Gastrocnemius medialis (tissue), 4 donors: ENCODE measurements around the gene SAMD3. TPM values are rescaled to one million over a fixed set of nuclear protein-coding genes. Genes with fewer than 3 reads are reported as not detected.

ENCODE experiments used
- ATAC-seq, 2 donors: fragments of 150-250 bp; one replicate each; pipeline ENCODE4 v1.9.1; 2016
- DNase-seq, 2 donors: peaks; one replicate each; pipeline ENCODE4 v3.0.0-alpha.2; 2019
- H3K27ac ChIP-seq, 4 donors: fragments of 200-600 bp; sonication (generic); 1 replicate in 1 of 4; 2 replicates in 3 of 4; pipeline ENCODE4 v1.5.1; 2016 to 2018; ENCODE audit warnings: mild to moderate bottlenecking in 2 of 4, moderate library complexity in 1 of 4
- H3K27me3 ChIP-seq, 3 donors: fragments of 200-600 bp; sonication (generic) in 2 of 3; 1 replicate in 1 of 3; 2 replicates in 2 of 3; pipeline versions ENCODE4 v1.5.1 to v1.6.0; 2016 to 2019; ENCODE audit warnings: mild to moderate bottlenecking in 1 of 3, moderate library complexity in 1 of 3
- H3K36me3 ChIP-seq, 2 donors: fragments of 200-600 bp; sonication (generic) in 1 of 2; one replicate each; pipeline ENCODE4 v1.5.1; 2017 to 2018
- H3K4me1 ChIP-seq, 2 donors: fragments of 200-600 bp; sonication (generic) in 1 of 2; one replicate each; pipeline ENCODE4 v1.5.1; 2016 to 2017; ENCODE audit warnings: mild to moderate bottlenecking in 2 of 2
- H3K4me3 ChIP-seq, 4 donors: fragments of 200-600 bp; sonication (generic) in 3 of 4; 1 replicate in 1 of 4; 2 replicates in 3 of 4; pipeline ENCODE4 v1.5.1; 2016 to 2019; ENCODE audit warnings: mild to moderate bottlenecking in 2 of 4
- H3K9me3 ChIP-seq, 3 donors: fragments of 200-600 bp; sonication (generic) in 2 of 3; 1 replicate in 1 of 3; 2 replicates in 2 of 3; pipeline ENCODE4 v1.5.1; 2016 to 2019
- CTCF ChIP-seq, 5 experiments: fragments of 450-650 bp in 3 of 5; fragments of 200-600 bp in 2 of 5; sonication (generic) in 2 of 5; IDR thresholded peaks in 4 of 5; conservative IDR thresholded peaks in 1 of 5; 1 replicate in 4 of 5; 2 replicates in 1 of 5; pipeline ENCODE4 v1.5.1; 2016 to 2019; ENCODE audit warnings: antibody characterized with exemption in 5 of 5, mild to moderate bottlenecking in 3 of 5, moderate library complexity in 3 of 5
- POLR2A ChIP-seq, 2 donors: fragments of 450-650 bp; IDR thresholded peaks; one replicate each; pipeline ENCODE4 v1.6.1; 2017; ENCODE audit warnings: antibody characterized with exemption in 2 of 2, mild to moderate bottlenecking in 2 of 2, moderate library complexity in 2 of 2
- in situ Hi-C, 4 donors: fragments of 200-750 bp; cut with MboI; loops; one replicate each; pipeline versions ENCODE4 v1.15.0 to v1.8.0; 2017; ENCODE audit warnings: low sequenced_read_pairs in 4 of 4
- intact Hi-C: fragments of 100-400 bp; cut with DNase I; formaldehyde crosslinking; loops from one replicate; pipeline ENCODE4 v1.15.1; 2023; ENCODE audit warnings: low total_unique reads
- total RNA-seq, 4 donors: library from RNA; depleted of rRNA; stranded (reverse); fragments of >200 nt; gene quantifications; one replicate each; pipeline versions ENCODE4 v1.1.0 to v1.2.3, GENCODE V29; 2016

Gene SAMD3
- total RNA-seq, 4 donors from 2014 or later, result not detected

DNA sequence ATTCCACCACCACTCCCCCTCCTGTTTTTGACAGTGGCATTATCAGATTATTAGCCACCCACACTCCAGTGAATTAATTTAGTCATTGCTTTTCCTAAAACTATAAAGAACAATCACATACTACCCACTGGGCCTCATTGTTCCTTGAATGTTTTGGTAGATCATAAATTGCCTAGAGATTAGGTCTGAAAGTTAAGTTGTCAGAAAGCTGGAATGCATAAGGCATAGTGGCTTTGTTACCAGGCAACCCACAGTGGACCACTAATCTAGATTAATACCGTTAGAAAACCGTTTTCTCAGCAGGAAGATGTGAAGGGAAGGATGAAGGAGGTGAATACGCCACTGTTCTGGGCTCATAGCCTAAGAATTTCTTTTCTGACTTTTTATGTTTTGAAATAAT is 75.6 kb downstream of the SAMD3 start:
- intact Hi-C loops (no loop called here), in situ Hi-C loops (no loop called here)
- Histone ChIP-seq H3K27me3 (no peaks in the 10 kb centered on the region), H3K27ac (no peak overlapping the region), H3K4me1 (no peaks in the 10 kb centered on the region), H3K4me3 (no peak overlapping the region), H3K9me3 (no peaks in the 10 kb centered on the region), H3K36me3 (no peaks in the 10 kb centered on the region)
- ATAC-seq (no peak), DNase-seq (no peak)
- TF ChIP-seq POLR2A (IDR thresholded peaks at IDR 0.05) (no peak), CTCF (IDR thresholded peaks at IDR 0.05 in 4 of 5, conservative IDR thresholded peaks at IDR 0.05 in 1 of 5) (no peak)

- H3K36me3 ChIP-seq, result no peaks in the 10 kb centered on the region
- H3K4me3 ChIP-seq, result no peak overlapping the region
- H3K27me3 ChIP-seq, result no peaks in the 10 kb centered on the region
- ATAC-seq, result no peak
- no peak for DNase-seq
- intact Hi-C loops (no loop called here), in situ Hi-C loops (no loop called here)
- H3K4me1 ChIP-seq, result no peaks in the 10 kb centered on the region
- TF ChIP-seq POLR2A (IDR thresholded peaks at IDR 0.05) (no peak), CTCF (IDR thresholded peaks at IDR 0.05 in 4 of 5, conservative IDR thresholded peaks at IDR 0.05 in 1 of 5) (no peak)
- no peaks in the 10 kb centered on the region for H3K9me3 ChIP-seq
- H3K27ac ChIP-seq, result no peak overlapping the region
Measured at GRCh38 chr6:130143709-130144108, 79.0 kb downstream of the SAMD3 start.

DNA sequence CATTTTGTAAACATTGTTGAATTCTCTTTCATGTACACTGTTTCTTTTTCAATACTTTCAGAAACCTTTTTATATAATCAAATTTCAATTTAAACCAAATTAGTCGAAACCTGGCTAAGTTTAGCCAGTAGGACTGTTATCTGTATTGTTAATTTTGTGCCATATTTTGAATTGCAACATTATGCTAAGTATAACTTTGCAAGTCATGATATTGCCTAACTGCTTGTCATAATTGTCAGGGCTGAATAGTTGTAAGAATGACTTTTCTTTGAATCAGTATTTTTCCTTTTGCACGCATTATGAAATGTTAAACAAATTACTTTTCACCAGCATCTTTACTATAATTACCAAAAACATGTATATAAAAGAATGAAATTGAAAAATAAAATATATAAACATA is 82.7 kb downstream of the SAMD3 start:
- H3K27ac ChIP-seq, result no peak overlapping the region
- intact Hi-C loops, result no loop called here
- H3K4me1 ChIP-seq, result no peaks in the 10 kb centered on the region
- H3K4me3 ChIP-seq, result no peak overlapping the region
- ATAC-seq (no peak), DNase-seq (no peak)
- in situ Hi-C loops, result no loop called here
- TF ChIP-seq CTCF (IDR thresholded peaks at IDR 0.05 in 4 of 5, conservative IDR thresholded peaks at IDR 0.05 in 1 of 5) (no peak), POLR2A (IDR thresholded peaks at IDR 0.05) (no peak)
- H3K9me3 ChIP-seq, result no peaks in the 10 kb centered on the region
- H3K27me3 ChIP-seq, result no peaks in the 10 kb centered on the region
- H3K36me3 ChIP-seq, result no peaks in the 10 kb centered on the region

GRCh38 chr6:130138909-130139242 is 83.9 kb downstream of the SAMD3 start:
- intact Hi-C loops (no loop called here), in situ Hi-C loops (no loop called here)
- DNase-seq (no peak), ATAC-seq (no peak)
- Histone ChIP-seq H3K27ac (no peak overlapping the region), H3K4me3 (no peak overlapping the region), H3K36me3 (no peaks in the 10 kb centered on the region), H3K4me1 (no peaks in the 10 kb centered on the region), H3K9me3 (no peaks in the 10 kb centered on the region), H3K27me3 (no peaks in the 10 kb centered on the region)
- TF ChIP-seq POLR2A (IDR thresholded peaks at IDR 0.05) (no peak), CTCF (IDR thresholded peaks at IDR 0.05 in 4 of 5, conservative IDR thresholded peaks at IDR 0.05 in 1 of 5) (no peak)

- Histone ChIP-seq H3K4me1 (no peaks in the 10 kb centered on the region), H3K36me3 (no peaks in the 10 kb centered on the region), H3K27me3 (no peaks in the 10 kb centered on the region), H3K9me3 (no peaks in the 10 kb centered on the region), H3K27ac (no peak overlapping the region), H3K4me3 (no peak overlapping the region)
- DNase-seq (no peak), ATAC-seq (no peak)
- intact Hi-C loops (no loop called here), in situ Hi-C loops (no loop called here)
- TF ChIP-seq CTCF (IDR thresholded peaks at IDR 0.05 in 4 of 5, conservative IDR thresholded peaks at IDR 0.05 in 1 of 5) (no peak), POLR2A (IDR thresholded peaks at IDR 0.05) (no peak)
Measured at GRCh38 chr6:130138116-130138908, 84.4 kb downstream of the SAMD3 start.
